Panc1 (cell line): Measurements from ENCODE around the gene DROSHA. TPM values are rescaled to one million over a fixed set of nuclear protein-coding genes. Genes with fewer than 3 reads are reported as not detected.

Experiments used
- ATAC-seq: fragments of 200-7000 bp; cut with Tn5 transposase; 2 replicates; pipeline ENCODE4 v1.9.1; 2020; ENCODE audit warnings: mild to moderate bottlenecking, moderate library complexity
- BruUV-seq: library from RNA; stranded (reverse); fragments of 400-500 nt; replicated peaks from 2 replicates; lab custom pipeline; 2021; lab: Mats Ljungman, UMichigan
- CTCF ChIA-PET: fragments of 300-600 bp; sonication (Branson Sonifier 250); formaldehyde crosslinking; loops from one replicate; lab custom pipeline; 2022; ENCODE audit warnings: antibody characterized with exemption; lab: Charles Lee
- POLR2A ChIA-PET: fragments of 300-600 bp; sonication (Branson Sonifier 250); formaldehyde crosslinking; loops from one replicate; lab custom pipeline; 2022; ENCODE audit warnings: antibody characterized with exemption; lab: Charles Lee
- DNase-seq: peaks from one replicate; pipeline ENCODE4 v3.0.0-alpha.2; 2010; ENCODE audit warnings: low read depth, low spot score
- H3K27ac ChIP-seq: 2 replicates; pipeline ENCODE4 v1.5.1; 2011; ENCODE audit warnings: mild to moderate bottlenecking, low read length, inconsistent platforms
- H3K27me3 ChIP-seq: fragments of 200-500 bp; sonication (Bioruptor generic); 2 replicates; pipeline ENCODE4 v1.6.0; 2014; ENCODE audit warnings: low read length, inconsistent platforms; ENCODE audit not compliant: control insufficient read depth, insufficient read depth
- H3K36me3 ChIP-seq: fragments of 200-500 bp; sonication (Bioruptor generic); 2 replicates; pipeline ENCODE4 v1.5.1; 2014; ENCODE audit warnings: inconsistent platforms, mild to moderate bottlenecking, low read length, moderate library complexity; ENCODE audit not compliant: control insufficient read depth, insufficient read depth
- H3K4me1 ChIP-seq: 2 replicates; pipeline ENCODE4 v1.5.1; 2011; ENCODE audit warnings: inconsistent platforms, mild to moderate bottlenecking, low read length, moderate library complexity; ENCODE audit not compliant: control insufficient read depth, insufficient read depth
- H3K4me3 ChIP-seq, 2 experiments: 2 replicates each; pipeline ENCODE4 v1.5.1; 2011 to 2012; ENCODE audit warnings: low read depth in 2 of 2, low read length in 2 of 2, mild to moderate bottlenecking in 2 of 2, inconsistent platforms in 1 of 2, moderate library complexity in 1 of 2
- H3K9me3 ChIP-seq: fragments of 200-500 bp; sonication (Bioruptor generic); 2 replicates; pipeline ENCODE4 v1.5.1; 2014; ENCODE audit warnings: low read depth, mild to moderate bottlenecking, inconsistent platforms, low read length, moderate library complexity; ENCODE audit not compliant: control insufficient read depth, insufficient read depth
- POLR2AphosphoS5 ChIP-seq: IDR thresholded peaks from 2 replicates; pipeline ENCODE4 v1.6.1; 2012; ENCODE audit warnings: mild to moderate bottlenecking, low read depth, low read length, moderate library complexity
- SIN3A ChIP-seq: IDR thresholded peaks from 2 replicates; pipeline ENCODE4 v1.6.1; 2012; ENCODE audit warnings: low read depth, mild to moderate bottlenecking, low read length, moderate library complexity, borderline replicate concordance; ENCODE audit not compliant: insufficient read depth
- TCF7L2 ChIP-seq: IDR thresholded peaks from 2 replicates; pipeline ENCODE4 v1.6.1; 2011; ENCODE audit warnings: mild to moderate bottlenecking, low read depth, low read length, inconsistent platforms
- in situ Hi-C: cut with HindIII; loops from 2 replicates; pipeline ENCODE4 v1.10.0; 2016; ENCODE audit warnings: low sequenced_read_pairs, low pct_unique_long_range_greater_than_20kb
- intact Hi-C: fragments of 100-400 bp; cut with micrococcal nuclease; formaldehyde crosslinking; loops from one replicate; pipeline ENCODE4 v1.10.0; 2022; ENCODE audit not compliant: unreplicated experiment
- total RNA-seq: library from RNA; stranded (reverse); gene quantifications from one replicate; pipeline ENCODE4 v1.2.1, GENCODE V29; 2021; ENCODE audit not compliant: unreplicated experiment
- TF ChIP-seq, protein P1 (sequence below): fragments of 450-650 bp; IDR thresholded peaks from 2 replicates; pipeline ENCODE4 v1.5.1; 2017; ENCODE audit warnings: mild to moderate bottlenecking
- TF ChIP-seq, protein P2 (sequence below), 2 experiments: IDR thresholded peaks; 2 replicates each; pipeline ENCODE4 v1.6.1; 2011 to 2012; ENCODE audit warnings: low read depth in 2 of 2, control low read depth in 1 of 2, low read length in 1 of 2, mild to moderate bottlenecking in 1 of 2, moderate library complexity in 1 of 2; ENCODE audit not compliant: insufficient read depth in 1 of 2

Gene DROSHA
- total RNA-seq, 1 experiment from 2014 or later: 98.1 TPM

DNA sequence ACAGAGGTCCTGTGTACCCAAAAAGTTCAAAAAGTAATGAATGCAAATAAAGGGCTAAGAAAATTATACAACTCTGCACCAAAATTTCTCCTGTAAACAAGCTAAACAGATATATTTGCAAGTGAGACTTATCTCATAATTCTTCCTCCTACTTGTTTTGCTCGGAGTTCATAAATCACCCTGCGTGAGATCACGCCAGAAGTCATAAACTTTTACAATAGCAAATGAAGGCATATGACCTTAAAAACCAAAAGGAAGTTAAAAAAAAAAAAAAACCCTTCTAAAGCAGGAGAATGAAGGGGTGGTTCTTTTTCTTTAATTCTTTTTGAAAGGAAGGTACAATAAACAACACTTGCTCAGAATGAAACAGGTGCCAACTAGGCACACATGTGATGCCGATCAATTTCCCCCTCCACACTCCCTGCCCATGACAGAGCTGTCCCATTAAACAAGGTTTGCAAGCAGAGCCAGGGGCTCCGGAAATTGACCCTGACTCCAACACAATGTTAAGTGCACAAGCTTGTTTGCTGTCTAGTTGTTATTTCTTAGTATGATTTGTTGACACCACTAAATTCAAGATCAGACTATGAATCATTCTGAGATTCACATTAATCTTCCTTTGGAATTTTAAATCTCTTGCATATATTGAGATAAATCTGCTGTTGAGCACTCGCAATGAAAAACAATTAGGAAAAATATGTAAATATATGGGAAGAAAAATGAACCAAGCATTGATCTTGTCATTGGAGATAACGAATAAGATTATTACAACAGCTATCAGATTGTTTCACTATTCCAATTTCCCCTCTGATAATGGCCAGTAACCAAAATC lies 46.3 kb downstream of the DROSHA start:
- Histone ChIP-seq H3K27ac (no peak overlapping the region), H3K4me3 (no peak overlapping the region), H3K36me3 (peaks cover 15% of the 10 kb centered on the region), H3K9me3 (no peaks in the 10 kb centered on the region), H3K4me1 (no peaks in the 10 kb centered on the region), H3K27me3 (no peaks in the 10 kb centered on the region)
- CTCF ChIA-PET: no interaction called here
- BruUV-seq: no TSS peak
- TF ChIP-seq, protein P1, sequence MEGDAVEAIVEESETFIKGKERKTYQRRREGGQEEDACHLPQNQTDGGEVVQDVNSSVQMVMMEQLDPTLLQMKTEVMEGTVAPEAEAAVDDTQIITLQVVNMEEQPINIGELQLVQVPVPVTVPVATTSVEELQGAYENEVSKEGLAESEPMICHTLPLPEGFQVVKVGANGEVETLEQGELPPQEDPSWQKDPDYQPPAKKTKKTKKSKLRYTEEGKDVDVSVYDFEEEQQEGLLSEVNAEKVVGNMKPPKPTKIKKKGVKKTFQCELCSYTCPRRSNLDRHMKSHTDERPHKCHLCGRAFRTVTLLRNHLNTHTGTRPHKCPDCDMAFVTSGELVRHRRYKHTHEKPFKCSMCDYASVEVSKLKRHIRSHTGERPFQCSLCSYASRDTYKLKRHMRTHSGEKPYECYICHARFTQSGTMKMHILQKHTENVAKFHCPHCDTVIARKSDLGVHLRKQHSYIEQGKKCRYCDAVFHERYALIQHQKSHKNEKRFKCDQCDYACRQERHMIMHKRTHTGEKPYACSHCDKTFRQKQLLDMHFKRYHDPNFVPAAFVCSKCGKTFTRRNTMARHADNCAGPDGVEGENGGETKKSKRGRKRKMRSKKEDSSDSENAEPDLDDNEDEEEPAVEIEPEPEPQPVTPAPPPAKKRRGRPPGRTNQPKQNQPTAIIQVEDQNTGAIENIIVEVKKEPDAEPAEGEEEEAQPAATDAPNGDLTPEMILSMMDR: no peak
- TF ChIP-seq TCF7L2 (no peak), POLR2AphosphoS5 (no peak), SIN3A (no peak)
- TF ChIP-seq, protein P2, sequence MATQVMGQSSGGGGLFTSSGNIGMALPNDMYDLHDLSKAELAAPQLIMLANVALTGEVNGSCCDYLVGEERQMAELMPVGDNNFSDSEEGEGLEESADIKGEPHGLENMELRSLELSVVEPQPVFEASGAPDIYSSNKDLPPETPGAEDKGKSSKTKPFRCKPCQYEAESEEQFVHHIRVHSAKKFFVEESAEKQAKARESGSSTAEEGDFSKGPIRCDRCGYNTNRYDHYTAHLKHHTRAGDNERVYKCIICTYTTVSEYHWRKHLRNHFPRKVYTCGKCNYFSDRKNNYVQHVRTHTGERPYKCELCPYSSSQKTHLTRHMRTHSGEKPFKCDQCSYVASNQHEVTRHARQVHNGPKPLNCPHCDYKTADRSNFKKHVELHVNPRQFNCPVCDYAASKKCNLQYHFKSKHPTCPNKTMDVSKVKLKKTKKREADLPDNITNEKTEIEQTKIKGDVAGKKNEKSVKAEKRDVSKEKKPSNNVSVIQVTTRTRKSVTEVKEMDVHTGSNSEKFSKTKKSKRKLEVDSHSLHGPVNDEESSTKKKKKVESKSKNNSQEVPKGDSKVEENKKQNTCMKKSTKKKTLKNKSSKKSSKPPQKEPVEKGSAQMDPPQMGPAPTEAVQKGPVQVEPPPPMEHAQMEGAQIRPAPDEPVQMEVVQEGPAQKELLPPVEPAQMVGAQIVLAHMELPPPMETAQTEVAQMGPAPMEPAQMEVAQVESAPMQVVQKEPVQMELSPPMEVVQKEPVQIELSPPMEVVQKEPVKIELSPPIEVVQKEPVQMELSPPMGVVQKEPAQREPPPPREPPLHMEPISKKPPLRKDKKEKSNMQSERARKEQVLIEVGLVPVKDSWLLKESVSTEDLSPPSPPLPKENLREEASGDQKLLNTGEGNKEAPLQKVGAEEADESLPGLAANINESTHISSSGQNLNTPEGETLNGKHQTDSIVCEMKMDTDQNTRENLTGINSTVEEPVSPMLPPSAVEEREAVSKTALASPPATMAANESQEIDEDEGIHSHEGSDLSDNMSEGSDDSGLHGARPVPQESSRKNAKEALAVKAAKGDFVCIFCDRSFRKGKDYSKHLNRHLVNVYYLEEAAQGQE (IDR thresholded peaks at IDR 0.05; ENCODE audit: insufficient read depth in 1 of 2, low read depth in 2 of 2, low read length in 1 of 2): no peak
- POLR2A ChIA-PET: no interaction called here
- DNase-seq (no peak), ATAC-seq (no peak)
- in situ Hi-C loops: no loop called here
- intact Hi-C loops: no loop called here

DNA sequence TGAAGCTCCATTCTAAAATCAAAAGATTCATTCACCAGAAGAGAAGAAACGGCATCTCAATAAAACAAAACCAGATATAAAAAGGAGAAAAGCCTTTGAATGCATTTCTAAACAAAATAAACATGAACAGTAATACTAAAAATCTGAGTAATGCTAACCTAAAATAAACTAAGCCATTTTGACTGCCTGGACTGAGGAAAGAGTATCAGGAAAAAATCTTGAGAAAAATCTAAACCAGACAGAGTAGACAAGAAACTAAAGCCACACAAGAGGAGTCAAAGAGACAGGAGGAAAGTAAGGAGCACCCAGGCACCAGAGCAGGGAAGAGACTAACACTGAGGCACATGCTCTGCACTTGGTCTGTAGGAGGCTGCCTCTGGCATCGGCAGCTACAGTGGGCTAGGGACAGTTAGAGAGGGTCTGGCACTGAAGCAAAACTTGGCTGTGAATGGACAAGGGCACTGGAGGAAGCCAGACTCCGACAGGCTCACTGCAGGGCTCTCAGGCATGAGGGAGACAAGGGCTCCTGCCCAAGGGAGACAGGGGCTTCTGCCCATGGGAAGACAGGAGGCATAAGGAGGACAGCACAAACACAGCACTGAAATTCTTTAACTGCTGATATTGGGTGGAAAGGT lies 50.2 kb downstream of the DROSHA start:
- CTCF ChIA-PET: no interaction called here
- no peak overlapping the region for H3K27ac ChIP-seq
- ATAC-seq (no peak), DNase-seq (no peak)
- BruUV-seq: no TSS peak
- intact Hi-C loops (no loop called here), in situ Hi-C loops (no loop called here)
- TF ChIP-seq POLR2AphosphoS5: no peak
- TF ChIP-seq, protein P1: no peak
- no peak for TF ChIP-seq TCF7L2
- no peak for TF ChIP-seq SIN3A
- TF ChIP-seq, protein P2 (IDR thresholded peaks at IDR 0.05; ENCODE audit: insufficient read depth in 1 of 2, low read depth in 2 of 2, low read length in 1 of 2): no peak
- no peaks in the 10 kb centered on the region for H3K27me3 ChIP-seq
- POLR2A ChIA-PET: no interaction called here
- H3K4me1 ChIP-seq: no peaks in the 10 kb centered on the region
- H3K4me3 ChIP-seq: no peak overlapping the region
- H3K9me3 ChIP-seq: no peaks in the 10 kb centered on the region
- H3K36me3 ChIP-seq: peaks cover 17% of the 10 kb centered on the region
